Stimulated activated CD4-positive, alpha-beta T cell treated with anti-CD3 and anti-CD28 coated beads, Interleukin-2, amount 100 ng/mL, for 24 hours (primary cell): ENCODE data around the gene NAPB.

ENCODE experiments used
- DNase-seq, 2 donors: peaks; one replicate each; pipeline ENCODE4 v3.0.0-alpha.2; 2020

Gene NAPB

DNA sequence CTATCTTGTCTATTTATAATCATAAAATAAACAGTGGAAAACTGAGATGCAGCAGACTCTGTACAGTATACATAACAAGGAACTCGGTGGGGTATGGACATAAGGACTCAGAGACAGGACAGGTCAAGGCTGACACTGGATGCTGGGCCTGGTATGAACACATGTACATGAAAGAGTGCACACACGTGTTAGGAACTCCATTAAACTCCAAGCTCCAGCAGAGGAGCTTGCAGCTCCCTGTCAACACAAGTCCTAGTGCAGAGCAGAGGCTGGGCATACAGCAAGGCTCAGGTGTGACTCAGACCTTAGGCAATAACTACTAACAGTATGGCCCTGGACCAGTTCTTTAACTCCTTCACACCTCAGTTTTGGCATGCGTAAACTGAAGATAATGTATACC lies 17.1 kb downstream of the NAPB start:
- no peak for DNase-seq

DNA sequence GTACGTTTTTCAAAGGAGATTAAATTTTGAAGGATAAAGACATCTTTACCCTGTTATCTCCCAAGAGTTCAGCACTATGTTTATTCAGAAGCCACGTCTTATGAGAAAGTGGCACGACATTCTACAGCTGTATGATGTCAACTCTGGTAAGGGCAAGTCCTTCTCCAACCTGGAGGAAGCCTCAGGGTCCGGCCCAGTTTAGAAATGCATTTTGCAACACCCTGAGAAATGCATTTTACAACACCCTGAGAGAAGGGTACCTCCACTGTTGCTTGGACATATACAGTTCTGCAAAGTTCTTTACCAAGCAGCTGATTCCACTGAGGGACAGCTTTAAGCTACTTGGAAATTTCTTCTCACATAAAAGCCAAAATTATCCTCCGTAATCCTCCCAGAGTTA lies 17.5 kb downstream of the NAPB start:
- DNase-seq: no peak

DNA sequence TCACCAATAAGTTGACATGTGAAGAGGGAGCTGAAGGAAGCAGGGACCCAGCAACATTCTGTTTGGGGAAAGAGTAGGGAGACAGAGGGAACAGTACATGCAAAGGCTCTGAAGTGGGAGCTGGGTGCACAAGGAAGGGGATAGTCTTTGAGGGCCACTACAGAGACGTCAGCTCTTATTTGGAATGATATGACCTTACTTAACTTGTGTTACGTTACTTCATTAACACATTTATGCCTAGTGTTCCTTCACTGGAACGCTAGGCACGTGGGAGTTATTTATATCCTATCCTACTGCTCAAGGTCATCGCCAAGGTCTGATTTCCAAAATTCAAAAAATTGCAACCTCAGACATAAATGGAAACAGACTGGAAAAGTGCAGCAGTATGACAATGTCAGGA lies 20.2 kb downstream of the NAPB start:
- no peak for DNase-seq

DNA sequence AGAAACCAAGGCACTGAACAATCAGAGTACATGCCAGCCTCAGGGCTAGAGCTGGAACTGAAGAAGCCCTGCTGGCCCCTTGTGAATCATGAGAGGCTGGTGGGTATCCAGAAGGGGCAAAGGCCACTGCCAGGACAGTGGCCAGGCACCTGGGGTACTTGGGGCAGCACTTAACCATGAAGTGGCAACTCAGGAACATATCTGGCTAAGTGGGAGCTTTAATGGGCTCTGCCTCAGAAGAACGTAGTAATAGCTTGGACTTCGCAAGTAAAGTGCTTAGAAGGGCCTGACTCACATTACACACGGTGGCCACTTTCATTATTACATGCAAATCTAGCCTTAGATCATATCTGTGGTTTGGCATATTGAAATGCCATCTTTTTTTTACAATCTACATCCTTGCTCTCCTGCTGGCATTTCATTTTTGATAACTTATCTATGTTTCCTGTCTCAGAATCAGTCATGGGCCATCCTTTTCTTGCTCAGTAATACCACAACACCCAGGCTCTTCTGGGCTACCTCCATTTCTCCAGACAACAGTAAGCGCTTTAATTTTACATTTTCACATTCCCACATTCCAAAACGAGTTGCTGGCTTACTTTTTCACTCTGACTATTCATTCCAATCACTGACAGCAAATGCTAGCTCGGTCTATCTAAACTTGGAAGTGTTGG lies 21.6 kb downstream of the NAPB start:
- no peak for DNase-seq

DNA sequence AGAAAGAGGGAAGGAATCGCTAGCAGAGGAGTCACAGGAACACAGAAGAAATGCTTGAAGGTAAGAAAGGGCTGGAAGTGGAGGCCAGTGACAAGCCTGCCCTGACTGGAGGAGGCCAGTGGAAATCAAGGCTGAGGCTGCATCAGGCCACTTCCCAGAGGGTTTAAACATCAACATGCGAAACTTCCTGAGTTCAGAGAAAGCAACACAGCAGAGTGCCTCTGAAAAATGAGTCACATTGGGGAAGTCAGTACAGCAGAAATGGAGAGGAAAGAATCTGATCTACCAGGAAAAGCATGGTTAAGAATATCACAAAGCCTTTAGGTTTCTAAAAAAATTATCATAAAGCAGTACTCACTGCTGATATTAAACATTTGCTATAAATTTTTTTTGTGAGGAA lies 23.3 kb downstream of the NAPB start:
- DNase-seq: no peak

DNA sequence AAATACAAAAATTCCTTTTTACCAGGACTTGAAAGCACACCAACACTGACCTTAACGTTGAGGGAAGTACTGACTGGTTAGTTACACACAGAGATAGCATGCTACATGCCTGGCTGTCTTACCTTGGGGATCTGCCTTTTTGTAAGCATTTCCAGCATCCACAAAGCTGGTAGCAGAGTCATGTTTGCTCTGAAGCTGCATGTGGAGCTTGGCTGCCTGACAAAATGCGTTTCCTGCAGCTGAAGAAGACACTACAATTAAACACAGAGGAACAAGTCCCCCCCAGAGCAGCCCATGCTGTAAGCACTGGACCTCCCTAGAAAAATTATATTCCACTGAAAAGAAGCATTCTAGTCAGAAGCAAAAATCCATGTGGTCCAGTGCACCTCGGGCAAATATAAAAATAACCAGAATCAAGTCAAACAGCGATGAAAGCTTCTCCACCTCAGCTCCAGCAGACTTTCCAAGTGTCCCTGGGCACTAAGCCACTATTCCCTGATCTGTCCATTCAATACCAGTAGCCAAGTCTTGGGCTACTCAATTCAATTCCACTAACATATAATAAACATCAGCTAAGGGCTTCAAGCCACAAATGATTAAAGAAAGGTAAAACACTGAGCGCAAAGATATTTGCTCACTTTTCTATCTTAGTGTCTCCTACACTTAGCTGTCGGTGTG lies 24.2 kb downstream of the NAPB start:
- no peak for DNase-seq

DNA sequence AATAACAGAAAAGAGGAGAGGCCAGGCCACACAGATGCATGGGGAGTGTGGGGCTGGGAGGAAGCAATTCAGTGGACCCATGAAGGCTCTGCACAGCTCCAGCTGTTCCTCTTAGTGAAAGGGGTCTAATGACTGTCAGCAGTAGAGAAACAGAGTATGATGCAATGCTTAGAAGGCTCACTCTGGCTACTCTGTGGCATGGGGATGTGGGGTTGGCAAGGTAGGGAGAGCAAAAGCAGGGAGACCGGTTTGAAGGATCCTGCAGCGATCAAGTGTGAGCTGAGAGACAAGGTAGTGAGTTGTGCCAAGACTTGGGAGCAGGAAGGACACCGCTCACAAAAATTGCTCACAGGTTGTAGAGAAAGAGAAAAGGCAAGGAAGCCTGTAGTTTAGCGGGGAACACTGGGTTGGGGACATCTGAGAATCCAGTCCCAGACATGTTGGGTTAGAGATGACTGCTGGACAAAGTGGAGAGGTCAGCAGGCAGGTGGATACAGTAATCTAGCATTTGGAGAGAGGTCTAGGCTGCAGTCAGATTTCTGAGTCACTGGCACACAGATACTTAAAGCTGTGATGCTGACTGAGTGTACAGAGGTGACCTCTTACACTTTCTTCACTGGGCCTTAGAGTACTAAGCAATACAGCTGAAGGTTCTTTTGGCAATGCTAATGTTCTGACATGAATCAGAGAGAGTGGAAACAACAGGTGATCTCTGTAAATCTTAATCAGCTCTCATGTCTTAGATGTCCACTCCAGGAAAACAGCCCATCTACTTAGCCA lies 27.1 kb downstream of the NAPB start:
- no peak for DNase-seq

DNA sequence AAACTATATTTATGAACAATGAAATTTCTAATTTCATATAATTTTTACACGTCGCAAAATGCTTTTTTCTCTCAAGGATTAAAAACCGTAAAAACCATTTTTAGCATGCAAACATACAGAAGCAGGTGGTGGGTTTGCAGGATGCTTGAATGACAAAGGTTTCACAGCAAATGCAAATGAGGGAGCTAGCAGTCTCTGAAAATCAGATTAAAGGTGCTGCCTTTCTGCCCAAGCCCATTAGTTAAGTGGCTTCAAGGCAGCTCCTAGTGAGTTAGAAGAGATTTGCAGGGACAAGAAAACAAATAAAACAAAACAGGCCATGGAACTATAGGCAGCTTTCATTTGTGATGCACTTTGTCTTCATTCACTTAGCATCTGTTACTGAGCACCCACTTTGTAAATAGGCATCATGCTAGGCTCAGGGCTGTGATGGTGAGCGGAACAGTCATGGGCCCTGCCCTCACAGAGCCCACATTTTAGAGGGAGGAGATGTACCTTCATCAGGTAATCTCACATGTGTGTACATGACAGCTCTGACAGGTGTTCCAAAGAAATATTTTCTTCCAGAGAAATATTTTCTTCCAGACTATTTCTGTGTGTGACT lies 29.5 kb downstream of the NAPB start:
- DNase-seq: no peak

DNA sequence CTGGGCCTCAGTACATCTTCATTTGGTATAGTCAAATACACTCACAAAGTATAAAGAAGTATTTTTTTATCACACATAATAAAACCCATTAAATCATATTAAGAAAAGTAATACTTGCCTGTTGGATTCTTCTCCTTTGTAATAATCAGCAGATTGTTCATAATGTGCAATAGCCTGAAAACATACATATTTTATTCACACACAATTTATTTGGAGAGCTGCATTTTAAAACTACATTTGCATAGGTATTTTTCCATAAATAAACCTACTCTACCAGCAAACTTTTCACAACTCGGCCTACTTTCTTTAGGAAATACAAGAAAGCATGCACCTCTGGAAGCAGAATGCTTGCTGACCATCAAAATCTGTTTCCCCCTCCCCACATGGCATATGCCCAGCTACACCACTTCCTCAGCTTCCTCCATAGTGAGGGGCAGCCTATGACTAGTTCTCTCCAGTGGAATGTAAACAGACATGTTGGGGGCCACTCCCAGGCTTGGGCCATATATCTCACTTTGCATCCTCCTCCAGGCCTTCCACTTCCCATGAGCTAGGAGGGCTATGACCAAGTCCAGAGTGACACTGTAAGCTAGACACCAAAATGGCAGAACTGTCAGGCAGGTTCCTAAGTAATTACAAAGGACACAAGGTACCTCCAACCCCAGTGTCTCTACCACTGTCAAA lies 31.1 kb downstream of the NAPB start:
- no peak for DNase-seq

DNA sequence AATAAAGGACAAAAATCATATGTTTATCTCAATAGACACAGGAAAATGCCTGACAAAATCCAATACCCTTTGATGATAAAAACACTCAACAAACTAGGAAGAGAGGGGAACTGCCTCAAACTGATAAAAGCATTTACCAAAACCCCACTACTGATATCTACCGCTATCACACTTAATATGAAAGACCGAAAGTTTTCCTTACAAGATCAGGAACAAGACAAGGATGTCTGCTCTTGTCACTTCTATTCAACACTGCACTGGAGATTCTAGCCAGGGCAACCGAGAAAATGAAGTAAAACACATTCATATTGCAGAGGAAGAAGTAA lies 34.2 kb downstream of the NAPB start:
- DNase-seq: no peak

DNA sequence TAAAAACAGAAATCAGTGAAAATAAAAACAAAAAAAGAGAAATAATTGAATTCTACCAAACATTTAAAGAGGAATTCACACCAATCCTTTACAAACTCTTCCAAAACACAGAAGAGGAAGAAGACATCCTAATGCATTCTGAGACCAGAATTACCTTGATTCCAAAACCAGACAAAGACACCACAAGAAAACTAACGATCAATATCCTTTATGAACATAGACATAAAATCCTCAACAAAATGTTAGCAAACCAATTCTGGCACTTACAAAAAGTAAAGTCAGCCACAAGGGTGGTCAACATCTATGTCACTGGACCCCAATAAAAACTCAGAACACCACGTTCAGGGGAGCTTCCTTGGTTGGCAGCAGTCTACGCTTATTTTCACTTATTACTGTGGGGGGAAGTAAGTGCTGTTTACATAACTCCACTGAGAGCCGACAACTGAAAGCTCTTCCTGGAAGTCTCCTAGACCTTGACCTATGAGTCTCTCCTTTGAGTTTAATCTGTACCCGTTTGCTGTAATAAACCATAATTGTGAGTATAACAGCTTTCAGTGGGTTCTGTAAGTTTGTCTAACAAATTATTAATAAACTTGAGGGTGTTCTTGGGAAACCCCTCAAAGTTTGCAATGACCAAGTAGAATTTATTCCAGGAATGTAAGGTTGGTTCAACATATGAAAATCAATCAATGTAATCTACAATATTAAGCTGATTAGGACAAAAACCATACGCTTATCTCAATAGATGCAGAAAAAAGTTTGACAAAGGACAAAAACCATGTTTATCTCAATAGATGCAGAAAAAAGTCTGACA lies 34.8 kb downstream of the NAPB start:
- no peak for DNase-seq

DNA sequence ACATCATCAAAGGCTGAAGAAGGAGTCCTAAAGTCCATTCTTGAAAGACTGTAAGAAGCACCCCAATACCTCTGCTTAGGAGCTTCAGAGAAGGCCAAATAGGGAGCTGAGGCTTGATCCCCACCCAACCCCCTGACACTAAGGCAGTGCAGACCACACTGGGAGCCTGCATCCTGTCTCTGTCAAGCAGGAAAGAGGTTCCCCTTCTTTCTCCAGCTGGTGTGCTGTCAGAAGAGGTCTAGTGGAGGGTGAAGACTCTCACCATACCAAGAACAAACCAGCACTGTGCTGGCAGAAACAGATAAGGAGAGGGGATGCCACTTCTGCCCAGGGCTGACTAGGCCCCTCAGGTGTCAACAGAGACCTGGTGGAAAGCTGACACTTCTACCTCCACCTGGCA lies 39.4 kb downstream of the NAPB start:
- DNase-seq: no peak

DNA sequence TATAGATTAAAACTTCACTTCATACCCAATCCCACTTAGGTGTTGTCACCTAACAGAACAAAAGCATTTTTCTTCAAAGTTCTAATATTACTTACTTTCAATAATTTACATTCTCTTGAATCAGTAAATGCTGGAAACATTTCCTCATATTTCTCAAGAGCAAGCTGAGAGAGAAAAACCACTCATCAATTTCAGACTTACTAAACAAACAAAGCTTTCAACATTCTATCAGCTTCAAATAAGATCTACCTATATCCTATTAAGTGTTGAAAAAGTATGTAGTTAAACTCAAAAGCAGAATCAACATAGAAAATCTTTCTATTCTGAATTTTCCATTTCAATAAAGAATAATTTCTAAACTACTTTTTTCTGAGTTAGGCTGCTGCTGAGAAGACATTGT lies 41.5 kb downstream of the NAPB start:
- DNase-seq: no peak

DNA sequence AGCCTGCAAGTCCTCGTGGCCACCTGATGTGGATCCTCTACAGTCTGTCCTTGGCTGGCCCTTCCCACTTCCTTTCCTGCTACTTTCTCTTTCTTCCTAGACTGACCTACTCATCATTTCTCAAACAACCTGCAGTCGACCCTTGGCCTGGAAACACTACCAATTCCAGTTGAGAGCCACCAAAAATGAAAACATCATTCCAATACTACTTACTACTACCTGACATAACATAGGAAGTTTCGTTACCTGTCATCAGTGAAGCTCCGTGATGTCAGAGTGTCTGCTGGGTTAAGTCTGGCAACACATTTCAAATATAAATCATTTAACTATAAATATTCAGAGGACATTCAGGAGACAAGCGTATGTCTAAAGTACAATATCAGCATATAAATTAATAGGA lies 45.5 kb downstream of the NAPB start:
- DNase-seq: no peak

DNA sequence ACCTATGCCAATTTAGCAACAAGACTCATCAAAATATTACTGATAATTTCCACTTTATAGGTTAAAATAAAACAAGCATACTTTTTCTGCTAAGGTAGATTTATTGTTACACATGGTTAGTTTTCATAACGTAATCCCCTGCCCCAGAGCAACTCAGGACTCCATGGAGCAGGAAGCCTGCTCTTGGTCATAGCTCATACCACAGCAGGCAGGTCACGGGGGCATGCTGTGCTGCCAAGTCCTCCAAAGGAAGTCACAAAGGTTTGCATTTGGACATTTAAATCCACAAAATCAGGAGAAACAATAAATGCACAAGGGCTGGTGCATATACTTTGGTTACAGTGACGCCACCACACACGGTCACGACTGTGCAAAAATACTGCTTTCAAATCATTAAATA lies 46.8 kb downstream of the NAPB start:
- DNase-seq: no peak

DNA sequence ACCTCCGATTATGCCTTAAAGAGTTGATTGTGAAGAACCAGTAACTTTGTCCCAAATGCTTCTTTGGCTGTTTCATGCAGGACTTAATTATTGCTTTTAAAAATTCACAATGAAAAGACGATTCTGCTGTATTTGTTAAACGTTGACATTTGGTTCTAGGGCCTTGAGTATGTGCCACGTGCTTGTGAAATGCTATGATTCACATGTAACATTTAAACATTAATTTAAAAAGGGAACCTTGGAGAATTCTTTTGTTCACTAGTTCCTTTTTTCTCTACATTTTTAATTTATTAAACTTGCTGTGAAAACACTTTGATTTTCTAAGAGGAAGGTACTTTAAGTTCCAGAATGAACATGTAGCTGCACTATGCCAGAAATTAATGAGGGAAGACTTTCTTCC lies 49.8 kb downstream of the NAPB start:
- no peak for DNase-seq

DNA sequence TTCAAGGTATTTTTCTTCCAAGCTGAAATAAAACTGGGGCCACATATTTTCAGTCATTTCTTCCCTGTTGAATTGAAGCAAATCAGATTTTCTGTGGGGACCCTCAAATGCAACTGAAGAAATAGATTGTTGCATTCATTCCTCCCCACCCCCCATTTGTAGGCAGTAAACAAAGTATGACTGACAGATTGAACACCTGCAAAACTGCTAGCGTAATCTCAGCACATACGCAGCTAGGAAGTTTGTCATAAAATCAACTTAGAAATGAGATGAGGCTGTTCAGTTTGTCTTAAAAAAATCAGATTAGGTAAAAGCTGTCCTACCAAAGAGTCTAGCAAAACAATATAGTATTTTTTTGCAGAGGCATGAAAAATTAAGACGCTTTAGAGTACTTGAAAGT lies 50.4 kb downstream of the NAPB start:
- no peak for DNase-seq

DNA sequence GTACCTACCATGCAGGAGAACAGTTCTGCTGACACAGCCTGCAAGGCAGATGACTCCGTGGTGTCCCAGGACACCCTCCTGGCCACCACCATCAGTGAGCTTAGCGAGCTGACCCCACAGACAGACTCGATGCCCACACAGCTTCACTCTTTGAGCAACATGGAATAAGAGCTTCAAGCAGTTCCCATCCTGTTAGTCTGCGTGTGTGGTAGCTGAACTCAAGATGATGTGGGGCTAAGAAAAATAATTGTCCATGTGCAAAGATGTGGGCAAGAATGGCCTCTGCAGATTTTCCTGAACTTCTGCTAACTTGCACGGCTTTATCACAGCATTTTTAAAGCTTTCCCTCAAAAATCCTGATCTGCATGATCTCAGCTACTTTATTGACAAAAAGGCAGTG lies 51.0 kb downstream of the NAPB start:
- DNase-seq: no peak

DNA sequence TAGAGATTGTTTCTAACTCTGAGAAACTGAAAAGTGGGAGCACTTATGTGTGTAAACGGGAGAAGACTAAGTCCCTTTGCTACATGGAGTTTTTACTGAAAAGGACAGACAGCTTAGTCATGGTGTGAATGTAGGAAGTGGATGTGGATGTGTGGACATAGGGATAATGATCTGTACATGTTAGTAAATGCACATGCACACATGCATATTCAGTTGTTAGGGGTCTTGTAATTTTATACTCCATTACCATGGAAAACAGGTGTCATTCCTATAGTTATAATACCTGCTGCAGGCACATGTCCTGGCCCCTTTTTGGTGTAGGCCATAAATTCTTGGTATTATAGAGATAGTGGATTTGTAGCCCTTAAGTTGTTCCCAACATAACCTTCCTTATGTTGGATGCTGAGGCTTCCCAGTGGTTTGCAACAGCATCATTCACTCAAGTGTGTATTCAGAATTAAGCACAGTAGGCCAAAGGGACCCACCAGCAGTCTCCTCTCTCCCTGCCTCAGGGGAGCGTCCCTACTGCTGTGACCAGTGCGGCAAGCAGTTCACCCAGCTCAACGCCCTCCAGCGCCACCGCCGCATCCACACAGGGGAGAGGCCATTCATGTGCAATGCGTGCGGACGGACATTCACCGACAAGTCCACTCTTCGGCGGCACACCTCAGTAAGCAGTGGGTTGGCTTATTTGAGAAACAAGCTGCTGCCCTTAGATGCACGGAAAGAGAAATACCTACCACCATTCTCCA lies 52.0 kb downstream of the NAPB start:
- no peak for DNase-seq

DNA sequence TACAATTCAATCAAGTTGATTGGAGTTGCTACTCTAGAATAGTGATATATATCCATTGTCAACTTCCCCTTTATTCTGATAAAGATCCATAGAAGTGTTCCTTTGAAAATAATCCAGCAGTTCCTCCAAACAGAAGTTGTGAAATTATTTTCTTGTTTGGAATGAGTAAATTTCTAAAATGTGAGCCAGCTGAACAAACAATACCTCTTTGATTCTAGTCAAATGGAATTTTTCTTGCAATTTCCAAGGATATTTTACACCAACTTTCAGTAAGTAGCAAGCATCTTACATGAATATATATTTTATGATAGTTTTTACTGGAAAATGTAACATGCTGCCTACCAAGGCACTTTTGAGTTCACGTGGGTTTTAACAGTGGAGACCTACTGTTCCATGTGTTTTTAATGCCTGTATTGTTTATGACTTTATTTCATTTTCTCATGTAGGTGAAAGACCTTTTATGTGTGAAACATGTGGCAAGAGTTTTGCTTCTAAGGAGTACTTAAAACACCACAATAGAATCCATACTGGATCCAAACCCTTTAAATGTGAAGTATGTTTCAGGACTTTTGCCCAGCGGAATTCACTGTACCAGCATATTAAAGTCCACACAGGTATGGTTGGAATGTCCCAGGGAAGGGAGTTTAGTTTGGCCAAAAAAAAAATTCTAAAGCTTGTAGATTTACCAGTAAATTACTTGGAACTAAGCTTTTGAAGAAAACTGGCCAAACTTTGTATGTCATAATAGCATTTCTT lies 52.8 kb downstream of the NAPB start:
- DNase-seq: no peak

DNA sequence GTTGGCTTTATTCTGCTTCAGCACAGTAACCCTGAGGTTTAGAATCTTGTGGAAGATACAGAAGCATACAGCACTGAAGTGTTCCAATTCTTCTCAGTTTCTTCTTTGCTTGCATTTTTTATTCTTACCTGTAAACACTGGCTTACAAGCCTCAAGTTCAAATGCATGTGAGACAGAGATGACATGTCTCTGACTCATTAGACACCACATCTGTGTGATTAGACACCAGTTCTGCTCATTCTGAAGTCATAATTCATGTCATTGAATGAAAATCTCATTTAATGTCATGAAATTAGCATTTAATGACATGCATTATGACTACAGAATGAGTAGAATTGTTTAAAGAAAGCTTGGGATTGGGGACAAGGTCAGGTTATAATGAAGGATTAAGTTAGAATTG lies 53.5 kb downstream of the NAPB start:
- DNase-seq: no peak
